ENCODE results near the gene CD2BP2. TPM values are rescaled to one million over a fixed set of nuclear protein-coding genes. Genes with fewer than 3 reads are reported as not detected.
"Not testable (repeated sequence)": the region's sequence is repeated elsewhere in the genome, so short reads cannot be mapped to it uniquely, and the experiment has no call there.

Gene CD2BP2
- total and polyA plus RNA-seq, 2 of the 8 experiments (the other 6 are each of a cell fraction or from before 2014, with no cell fraction given): 22.4 to 55.3 TPM

DNA sequence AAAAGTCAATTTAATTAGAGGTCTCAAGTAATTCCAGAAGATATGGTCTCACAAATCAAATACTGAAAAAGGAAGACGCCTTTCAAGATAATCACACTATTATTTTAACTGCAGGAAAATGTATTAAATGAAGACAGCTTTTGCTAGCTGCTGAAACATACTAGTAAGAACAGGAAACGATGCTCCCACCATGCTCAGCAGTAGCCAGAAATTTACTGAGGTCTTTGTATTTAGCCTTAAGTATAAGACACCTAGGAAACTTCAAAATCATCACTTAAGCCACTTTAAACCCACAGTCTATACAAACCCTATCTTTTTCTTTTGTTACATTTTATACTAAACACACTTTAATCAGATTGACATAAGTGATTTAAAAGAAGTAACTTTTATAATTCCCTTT is 36.5 kb downstream of the CD2BP2 start:
- POLR2A ChIA-PET (ENCODE audit: partially characterized antibody); H3K79me1 ChIP-seq (ENCODE audit: low read depth, low read length); FAIRE-seq; H3K9me3 ChIP-seq (ENCODE audit: insufficient read depth in 2 of 2, low read depth in 1 of 2, low read length in 1 of 2); H2BK15ac ChIP-seq (ENCODE audit: low read length); H4K20me1 ChIP-seq (replicated peaks in 1 of 2; ENCODE audit: control insufficient read depth in 1 of 2, insufficient read depth in 2 of 2, low read length in 2 of 2); H3K18ac ChIP-seq (ENCODE audit: extremely low read depth, low read length); H3K27ac ChIP-seq (ENCODE audit: low read depth, low read length); H3K9ac ChIP-seq (replicated peaks in 1 of 4; ENCODE audit: extremely low read depth in 1 of 4, low read depth in 3 of 4, low read length in 3 of 4); H3K56ac ChIP-seq (replicated peaks; ENCODE audit: insufficient read length, low read depth, low read length); H3K4me2 ChIP-seq (ENCODE audit: insufficient read depth in 1 of 2, low read depth in 2 of 2, low read length in 2 of 2); H4K91ac ChIP-seq (replicated peaks; ENCODE audit: insufficient read length, low read length); H3K36me3 ChIP-seq (ENCODE audit: control insufficient read depth in 2 of 4, insufficient read depth in 4 of 4, low read length in 3 of 4); H2AFZ ChIP-seq (ENCODE audit: low read length); H3K4me1 ChIP-seq (replicated peaks in 1 of 4; ENCODE audit: control insufficient read depth in 3 of 4, insufficient read depth in 4 of 4, low read length in 3 of 4); H4K5ac ChIP-seq (ENCODE audit: insufficient read length, low read depth, low read length); H2BK5ac ChIP-seq (ENCODE audit: low read depth, low read length); H4K8ac ChIP-seq (ENCODE audit: extremely low read depth, insufficient read depth, low read length); H3K4me3 ChIP-seq (ENCODE audit: extremely low read depth in 1 of 4, insufficient read depth in 2 of 4, low read depth in 3 of 4, low read length in 4 of 4); CTCF ChIA-PET (ENCODE audit: partially characterized antibody); DNase-seq (ENCODE audit: low read depth in 1 of 2, low spot score in 2 of 2); H2BK12ac ChIP-seq (ENCODE audit: low read depth, low read length); H2AK5ac ChIP-seq (ENCODE audit: low read depth, low read length); H3K27me3 ChIP-seq (replicated peaks in 1 of 4; ENCODE audit: control insufficient read depth in 3 of 4, extremely low read depth in 1 of 4, insufficient read depth in 3 of 4, low read length in 3 of 4); H2BK20ac ChIP-seq (ENCODE audit: low read length); H3K14ac ChIP-seq (ENCODE audit: insufficient read length); H3K23me2 ChIP-seq (ENCODE audit: low read depth, low read length); H3K4ac ChIP-seq (replicated peaks; ENCODE audit: insufficient read length, low read depth, low read length); H2BK120ac ChIP-seq (replicated peaks; ENCODE audit: low read depth, low read length); H3K79me2 ChIP-seq (ENCODE audit: control insufficient read depth in 1 of 2, insufficient read depth in 2 of 2, low read length in 2 of 2); H3K23ac ChIP-seq (ENCODE audit: insufficient read length): not testable (repeated sequence)
- 100% methylated on average over 2 of the region's 2 CpGs; no CpG with 5 or more reads in 1 of the 2 experiments for WGBS, 2 experiments (ENCODE audit: extremely low coverage in 1 of 2, insufficient coverage in 1 of 2, insufficient read length in 1 of 2, insufficient replicate concordance in 2 of 2, low coverage in 1 of 2, low lambda C conversion rate in 2 of 2, missing lambda C conversion rate in 1 of 2)

- DNase-seq (ENCODE audit: low read depth in 1 of 2, low spot score in 2 of 2); H4K20me1 ChIP-seq (replicated peaks in 1 of 2; ENCODE audit: control insufficient read depth in 1 of 2, insufficient read depth in 2 of 2, low read length in 2 of 2); FAIRE-seq; H3K18ac ChIP-seq (ENCODE audit: extremely low read depth, low read length); H2BK12ac ChIP-seq (ENCODE audit: low read depth, low read length); CTCF ChIA-PET (ENCODE audit: partially characterized antibody); H4K91ac ChIP-seq (replicated peaks; ENCODE audit: insufficient read length, low read length); H4K8ac ChIP-seq (ENCODE audit: extremely low read depth, insufficient read depth, low read length); H2BK120ac ChIP-seq (replicated peaks; ENCODE audit: low read depth, low read length); H2BK5ac ChIP-seq (ENCODE audit: low read depth, low read length); H3K14ac ChIP-seq (ENCODE audit: insufficient read length); H4K5ac ChIP-seq (ENCODE audit: insufficient read length, low read depth, low read length); H3K36me3 ChIP-seq (ENCODE audit: control insufficient read depth in 2 of 4, insufficient read depth in 4 of 4, low read length in 3 of 4); H2BK15ac ChIP-seq (ENCODE audit: low read length); H2AK5ac ChIP-seq (ENCODE audit: low read depth, low read length); POLR2A ChIA-PET (ENCODE audit: partially characterized antibody); H3K27me3 ChIP-seq (replicated peaks in 1 of 4; ENCODE audit: control insufficient read depth in 3 of 4, extremely low read depth in 1 of 4, insufficient read depth in 3 of 4, low read length in 3 of 4); H3K23ac ChIP-seq (ENCODE audit: insufficient read length); H3K79me2 ChIP-seq (ENCODE audit: control insufficient read depth in 1 of 2, insufficient read depth in 2 of 2, low read length in 2 of 2); H3K4me3 ChIP-seq (ENCODE audit: extremely low read depth in 1 of 4, insufficient read depth in 2 of 4, low read depth in 3 of 4, low read length in 4 of 4); H3K9ac ChIP-seq (replicated peaks in 1 of 4; ENCODE audit: extremely low read depth in 1 of 4, low read depth in 3 of 4, low read length in 3 of 4); H3K9me3 ChIP-seq (ENCODE audit: insufficient read depth in 2 of 2, low read depth in 1 of 2, low read length in 1 of 2); H3K4ac ChIP-seq (replicated peaks; ENCODE audit: insufficient read length, low read depth, low read length); H3K4me1 ChIP-seq (replicated peaks in 1 of 4; ENCODE audit: control insufficient read depth in 3 of 4, insufficient read depth in 4 of 4, low read length in 3 of 4); H3K27ac ChIP-seq (ENCODE audit: low read depth, low read length); H2AFZ ChIP-seq (ENCODE audit: low read length); H3K4me2 ChIP-seq (ENCODE audit: insufficient read depth in 1 of 2, low read depth in 2 of 2, low read length in 2 of 2); H2BK20ac ChIP-seq (ENCODE audit: low read length); H3K23me2 ChIP-seq (ENCODE audit: low read depth, low read length); H3K79me1 ChIP-seq (ENCODE audit: low read depth, low read length); H3K56ac ChIP-seq (replicated peaks; ENCODE audit: insufficient read length, low read depth, low read length): not testable (repeated sequence)
- WGBS, 2 experiments (ENCODE audit: extremely low coverage in 1 of 2, insufficient coverage in 1 of 2, insufficient read length in 1 of 2, insufficient replicate concordance in 2 of 2, low coverage in 1 of 2, low lambda C conversion rate in 2 of 2, missing lambda C conversion rate in 1 of 2): 95% methylated on average over 2 of the region's 4 CpGs; no CpG with 5 or more reads in 1 of the 2 experiments
Observed at GRCh38 chr16:30310937-30311336, 44.2 kb downstream of the CD2BP2 start.

Data from H1 (cell line).